GM23338 (cell line): ENCODE data around the gene NYAP1. TPM values are rescaled to one million over a fixed set of nuclear protein-coding genes. Genes with fewer than 3 reads are reported as not detected.

ENCODE experiments used
- ATAC-seq: fragments of 200-7000 bp; cut with Tn5 transposase; 3 replicates; pipeline ENCODE4 v1.9.1; 2020
- DNase-seq: peaks from one replicate; pipeline ENCODE4 v3.0.0-alpha.2; 2015; ENCODE audit warnings: low spot score
- H2AFZ ChIP-seq: fragments of 200-600 bp; sonication (generic); 2 replicates; pipeline ENCODE4 v1.8.0; 2016; ENCODE audit warnings: antibody characterized with exemption, mild to moderate bottlenecking, moderate library complexity
- H3F3A ChIP-seq: fragments of 200-600 bp; sonication (generic); replicated peaks from 2 replicates; pipeline ENCODE4 v1.8.0; 2017; ENCODE audit warnings: antibody characterized with exemption, mixed run types, low read depth
- H3K27ac ChIP-seq: fragments of 200-600 bp; sonication (generic); 2 replicates; pipeline ENCODE4 v1.6.1; 2016; ENCODE audit warnings: low read depth
- H3K27me3 ChIP-seq: fragments of 200-600 bp; sonication (generic); 2 replicates; pipeline ENCODE4 v1.8.0; 2016; ENCODE audit warnings: mild to moderate bottlenecking, mixed run types, moderate library complexity; ENCODE audit not compliant: insufficient read depth
- H3K36me3 ChIP-seq: fragments of 200-600 bp; sonication (generic); 2 replicates; pipeline ENCODE4 v1.8.0; 2016; ENCODE audit warnings: mild to moderate bottlenecking; ENCODE audit not compliant: insufficient read depth
- H3K4me1 ChIP-seq: fragments of 200-600 bp; sonication (generic); 2 replicates; pipeline ENCODE4 v1.8.0; 2016; ENCODE audit warnings: mild to moderate bottlenecking, moderate library complexity; ENCODE audit not compliant: insufficient read depth
- H3K4me2 ChIP-seq: fragments of 200-600 bp; sonication (generic); 2 replicates; pipeline ENCODE4 v1.7.1; 2017; ENCODE audit warnings: mixed run types
- H3K4me3 ChIP-seq: fragments of 200-600 bp; sonication (generic); 2 replicates; pipeline ENCODE4 v1.6.1; 2016; ENCODE audit warnings: mixed run types
- H3K79me2 ChIP-seq: fragments of 200-600 bp; sonication (generic); replicated peaks from 2 replicates; pipeline ENCODE4 v1.8.0; 2017; ENCODE audit warnings: mild to moderate bottlenecking; ENCODE audit not compliant: insufficient read depth
- H3K9me2 ChIP-seq: fragments of 200-600 bp; sonication (generic); 2 replicates; pipeline ENCODE4 v1.8.0; 2017; ENCODE audit not compliant: insufficient read depth
- H4K20me1 ChIP-seq: fragments of 200-600 bp; sonication (generic); replicated peaks from 2 replicates; pipeline ENCODE4 v1.8.0; 2017; ENCODE audit warnings: mild to moderate bottlenecking; ENCODE audit not compliant: insufficient read depth
- H3K27ac Mint-ChIP-seq: 2 replicates; pipeline ENCODE4 v1.8.0; 2020; ENCODE audit warnings: inconsistent platforms, mild to moderate bottlenecking, moderate library complexity, mixed read lengths
- H3K27me3 Mint-ChIP-seq: 3 replicates; pipeline ENCODE4 v1.8.0; 2022; ENCODE audit warnings: low read depth, mild to moderate bottlenecking, moderate library complexity, mixed read lengths, inconsistent platforms; ENCODE audit not compliant: insufficient read depth, poor library complexity
- H3K36me3 Mint-ChIP-seq: 3 replicates; pipeline ENCODE4 v1.8.0; 2021; ENCODE audit warnings: low read depth, mild to moderate bottlenecking, inconsistent platforms, moderate library complexity, mixed read lengths
- H3K4me1 Mint-ChIP-seq: 3 replicates; pipeline ENCODE4 v1.8.0; 2020; ENCODE audit warnings: mild to moderate bottlenecking, inconsistent platforms, mixed read lengths
- H3K4me3 Mint-ChIP-seq: 3 replicates; pipeline ENCODE4 v1.8.0; 2021; ENCODE audit warnings: moderate library complexity, mild to moderate bottlenecking, inconsistent platforms, mixed read lengths
- H3K9me3 Mint-ChIP-seq: 3 replicates; pipeline ENCODE4 v1.8.0; 2020; ENCODE audit warnings: moderate library complexity, mild to moderate bottlenecking, inconsistent platforms, mixed read lengths
- CREB1 ChIP-seq: fragments of 250-450 bp; sonication (Bioruptor Pico); IDR thresholded peaks from 2 replicates; pipeline ENCODE4 v1.5.0; 2020; ENCODE audit warnings: low read depth, mild to moderate bottlenecking, moderate library complexity
- EZH2phosphoT487 ChIP-seq: fragments of 200-600 bp; sonication (generic); IDR thresholded peaks from one replicate; pipeline ENCODE4 v1.8.1; 2018; ENCODE audit warnings: antibody characterized with exemption; ENCODE audit not compliant: unreplicated experiment
- NANOG ChIP-seq: IDR thresholded peaks from 2 replicates; pipeline ENCODE4 v1.6.1; 2016; ENCODE audit warnings: antibody characterized with exemption, borderline replicate concordance
- ZNF114 ChIP-seq: fragments of 250-450 bp; sonication (Bioruptor Pico); IDR thresholded peaks from 2 replicates; pipeline ENCODE4 v1.5.0; 2020; ENCODE audit warnings: mild to moderate bottlenecking, moderate library complexity
- ZNF331 ChIP-seq: fragments of 250-450 bp; sonication (Bioruptor Pico); IDR thresholded peaks from 2 replicates; pipeline ENCODE4 v1.5.0; 2020; ENCODE audit warnings: low read depth, mild to moderate bottlenecking, moderate library complexity
- polyA plus RNA-seq: library from polyadenylated mRNA; unstranded; fragments of >200 nt; fragmentation: Nextera tagmentation; extraction: Ambion mirVana; gene quantifications from 2 replicates; pipeline ENCODE4 v1.2.1, GENCODE V29; 2016
- total RNA-seq: library from RNA; depleted of rRNA; stranded (reverse); fragments of >200 nt; shearing (Covaris generic); gene quantifications from 2 replicates; pipeline ENCODE4 v1.2.3, GENCODE V29; 2014
- TF ChIP-seq, protein P1 (sequence below): fragments of 250-450 bp; sonication (Bioruptor Pico); IDR thresholded peaks from 2 replicates; pipeline ENCODE4 v1.5.0; 2020; ENCODE audit warnings: mild to moderate bottlenecking, moderate library complexity
- TF ChIP-seq, protein P2 (sequence below), 2 experiments: fragments of 200-600 bp in 1 of 2; sonication (generic) in 1 of 2; conservative IDR thresholded peaks; 2 replicates each; pipeline versions ENCODE4 v1.5.1 to v1.6.1; 2016 to 2017; ENCODE audit warnings: antibody characterized with exemption in 2 of 2, low read depth in 2 of 2, mild to moderate bottlenecking in 2 of 2, moderate library complexity in 1 of 2

Gene NYAP1
- total and polyA plus RNA-seq, 2 experiments from 2014 or later, result 0.19 to 4.9 TPM

DNA sequence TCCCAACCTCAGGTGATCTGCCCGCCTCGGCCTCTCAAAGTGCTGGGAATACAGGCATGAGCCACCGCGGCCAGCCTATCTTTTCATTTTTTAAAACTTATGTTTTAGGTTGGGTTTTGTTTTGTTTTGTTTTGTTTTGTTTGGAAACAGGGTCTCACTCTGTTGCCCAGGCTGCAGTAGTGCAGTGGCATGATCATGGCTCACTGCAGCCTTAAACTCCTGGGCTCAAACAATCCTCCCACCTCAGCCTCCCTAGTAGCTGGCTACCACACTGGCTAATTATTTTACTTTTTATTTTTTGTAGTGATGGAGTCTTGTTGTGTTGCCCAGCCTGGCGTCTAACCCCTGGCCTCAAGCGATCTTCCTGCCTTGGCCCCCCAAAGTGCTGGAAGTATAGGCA lies 35.9 kb downstream of the NYAP1 start (continued):
- TF ChIP-seq, protein P1, sequence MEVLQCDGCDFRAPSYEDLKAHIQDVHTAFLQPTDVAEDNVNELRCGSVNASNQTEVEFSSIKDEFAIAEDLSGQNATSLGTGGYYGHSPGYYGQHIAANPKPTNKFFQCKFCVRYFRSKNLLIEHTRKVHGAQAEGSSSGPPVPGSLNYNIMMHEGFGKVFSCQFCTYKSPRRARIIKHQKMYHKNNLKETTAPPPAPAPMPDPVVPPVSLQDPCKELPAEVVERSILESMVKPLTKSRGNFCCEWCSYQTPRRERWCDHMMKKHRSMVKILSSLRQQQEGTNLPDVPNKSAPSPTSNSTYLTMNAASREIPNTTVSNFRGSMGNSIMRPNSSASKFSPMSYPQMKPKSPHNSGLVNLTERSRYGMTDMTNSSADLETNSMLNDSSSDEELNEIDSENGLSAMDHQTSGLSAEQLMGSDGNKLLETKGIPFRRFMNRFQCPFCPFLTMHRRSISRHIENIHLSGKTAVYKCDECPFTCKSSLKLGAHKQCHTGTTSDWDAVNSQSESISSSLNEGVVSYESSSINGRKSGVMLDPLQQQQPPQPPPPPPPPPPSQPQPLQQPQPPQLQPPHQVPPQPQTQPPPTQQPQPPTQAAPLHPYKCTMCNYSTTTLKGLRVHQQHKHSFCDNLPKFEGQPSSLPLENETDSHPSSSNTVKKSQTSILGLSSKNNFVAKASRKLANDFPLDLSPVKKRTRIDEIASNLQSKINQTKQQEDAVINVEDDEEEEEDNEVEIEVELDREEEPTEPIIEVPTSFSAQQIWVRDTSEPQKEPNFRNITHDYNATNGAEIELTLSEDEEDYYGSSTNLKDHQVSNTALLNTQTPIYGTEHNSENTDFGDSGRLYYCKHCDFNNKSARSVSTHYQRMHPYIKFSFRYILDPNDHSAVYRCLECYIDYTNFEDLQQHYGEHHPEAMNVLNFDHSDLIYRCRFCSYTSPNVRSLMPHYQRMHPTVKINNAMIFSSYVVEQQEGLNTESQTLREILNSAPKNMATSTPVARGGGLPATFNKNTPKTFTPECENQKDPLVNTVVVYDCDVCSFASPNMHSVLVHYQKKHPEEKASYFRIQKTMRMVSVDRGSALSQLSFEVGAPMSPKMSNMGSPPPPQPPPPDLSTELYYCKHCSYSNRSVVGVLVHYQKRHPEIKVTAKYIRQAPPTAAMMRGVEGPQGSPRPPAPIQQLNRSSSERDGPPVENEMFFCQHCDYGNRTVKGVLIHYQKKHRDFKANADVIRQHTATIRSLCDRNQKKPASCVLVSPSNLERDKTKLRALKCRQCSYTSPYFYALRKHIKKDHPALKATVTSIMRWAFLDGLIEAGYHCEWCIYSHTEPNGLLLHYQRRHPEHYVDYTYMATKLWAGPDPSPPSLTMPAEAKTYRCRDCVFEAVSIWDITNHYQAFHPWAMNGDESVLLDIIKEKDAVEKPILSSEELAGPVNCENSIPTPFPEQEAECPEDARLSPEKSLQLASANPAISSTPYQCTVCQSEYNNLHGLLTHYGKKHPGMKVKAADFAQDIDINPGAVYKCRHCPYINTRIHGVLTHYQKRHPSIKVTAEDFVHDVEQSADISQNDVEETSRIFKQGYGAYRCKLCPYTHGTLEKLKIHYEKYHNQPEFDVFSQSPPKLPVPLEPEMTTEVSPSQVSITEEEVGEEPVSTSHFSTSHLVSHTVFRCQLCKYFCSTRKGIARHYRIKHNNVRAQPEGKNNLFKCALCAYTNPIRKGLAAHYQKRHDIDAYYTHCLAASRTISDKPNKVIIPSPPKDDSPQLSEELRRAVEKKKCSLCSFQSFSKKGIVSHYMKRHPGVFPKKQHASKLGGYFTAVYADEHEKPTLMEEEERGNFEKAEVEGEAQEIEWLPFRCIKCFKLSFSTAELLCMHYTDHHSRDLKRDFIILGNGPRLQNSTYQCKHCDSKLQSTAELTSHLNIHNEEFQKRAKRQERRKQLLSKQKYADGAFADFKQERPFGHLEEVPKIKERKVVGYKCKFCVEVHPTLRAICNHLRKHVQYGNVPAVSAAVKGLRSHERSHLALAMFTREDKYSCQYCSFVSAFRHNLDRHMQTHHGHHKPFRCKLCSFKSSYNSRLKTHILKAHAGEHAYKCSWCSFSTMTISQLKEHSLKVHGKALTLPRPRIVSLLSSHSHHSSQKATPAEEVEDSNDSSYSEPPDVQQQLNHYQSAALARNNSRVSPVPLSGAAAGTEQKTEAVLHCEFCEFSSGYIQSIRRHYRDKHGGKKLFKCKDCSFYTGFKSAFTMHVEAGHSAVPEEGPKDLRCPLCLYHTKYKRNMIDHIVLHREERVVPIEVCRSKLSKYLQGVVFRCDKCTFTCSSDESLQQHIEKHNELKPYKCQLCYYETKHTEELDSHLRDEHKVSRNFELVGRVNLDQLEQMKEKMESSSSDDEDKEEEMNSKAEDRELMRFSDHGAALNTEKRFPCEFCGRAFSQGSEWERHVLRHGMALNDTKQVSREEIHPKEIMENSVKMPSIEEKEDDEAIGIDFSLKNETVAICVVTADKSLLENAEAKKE, result no peak
- TF ChIP-seq ZNF331 (no peak), EZH2phosphoT487 (no peak), NANOG (no peak)
- TF ChIP-seq, protein P2, sequence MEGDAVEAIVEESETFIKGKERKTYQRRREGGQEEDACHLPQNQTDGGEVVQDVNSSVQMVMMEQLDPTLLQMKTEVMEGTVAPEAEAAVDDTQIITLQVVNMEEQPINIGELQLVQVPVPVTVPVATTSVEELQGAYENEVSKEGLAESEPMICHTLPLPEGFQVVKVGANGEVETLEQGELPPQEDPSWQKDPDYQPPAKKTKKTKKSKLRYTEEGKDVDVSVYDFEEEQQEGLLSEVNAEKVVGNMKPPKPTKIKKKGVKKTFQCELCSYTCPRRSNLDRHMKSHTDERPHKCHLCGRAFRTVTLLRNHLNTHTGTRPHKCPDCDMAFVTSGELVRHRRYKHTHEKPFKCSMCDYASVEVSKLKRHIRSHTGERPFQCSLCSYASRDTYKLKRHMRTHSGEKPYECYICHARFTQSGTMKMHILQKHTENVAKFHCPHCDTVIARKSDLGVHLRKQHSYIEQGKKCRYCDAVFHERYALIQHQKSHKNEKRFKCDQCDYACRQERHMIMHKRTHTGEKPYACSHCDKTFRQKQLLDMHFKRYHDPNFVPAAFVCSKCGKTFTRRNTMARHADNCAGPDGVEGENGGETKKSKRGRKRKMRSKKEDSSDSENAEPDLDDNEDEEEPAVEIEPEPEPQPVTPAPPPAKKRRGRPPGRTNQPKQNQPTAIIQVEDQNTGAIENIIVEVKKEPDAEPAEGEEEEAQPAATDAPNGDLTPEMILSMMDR (conservative IDR thresholded peaks at IDR 0.05; ENCODE audit: low read depth in 2 of 2), result no peak

GRCh38 chr7:100520138-100520537 lies 36.4 kb downstream of the NYAP1 start:
- H3K27ac Mint-ChIP-seq, result no peak overlapping the region
- H3K36me3 ChIP-seq, result no peaks in the 10 kb centered on the region
- ATAC-seq (no peak), DNase-seq (no peak)
- no peak overlapping the region for H3K27ac ChIP-seq
- H3K4me1 ChIP-seq, result no peaks in the 10 kb centered on the region
- no peaks in the 10 kb centered on the region for H3K79me2 ChIP-seq
- no peak overlapping the region for H3K4me3 ChIP-seq
- H3K36me3 Mint-ChIP-seq, result peaks cover 8% of the 10 kb centered on the region; the same call in 2 of the 3 replicates
- no peak overlapping the region for H3K4me3 Mint-ChIP-seq
- no peaks in the 10 kb centered on the region for H3F3A ChIP-seq
- TF ChIP-seq CREB1 (CRISPR knock-in tag) (no peak), ZNF331 (no peak), ZNF114 (CRISPR knock-in tag) (no peak), NANOG (no peak)
- H3K4me2 ChIP-seq, result no peak overlapping the region
- H3K9me3 Mint-ChIP-seq, result peaks cover 12% of the 10 kb centered on the region
- H2AFZ ChIP-seq, result no peak overlapping the region
- no peaks in the 10 kb centered on the region for H3K4me1 Mint-ChIP-seq
- no peaks in the 10 kb centered on the region for H4K20me1 ChIP-seq
- peaks cover 7% of the 10 kb centered on the region for H3K27me3 Mint-ChIP-seq
- no peaks in the 10 kb centered on the region for H3K9me2 ChIP-seq
- no peaks in the 10 kb centered on the region for H3K27me3 ChIP-seq
